Duodenal mucosa (tissue), 2 donors: ENCODE measurements around the gene RAD9B.

Experiments used
- H3K27ac ChIP-seq: one replicate; pipeline ENCODE4 v1.7.0; 2013; ENCODE audit warnings: low read depth, low read length
- H3K27me3 ChIP-seq, 2 donors: one replicate each; pipeline ENCODE4 v1.7.0; 2013; ENCODE audit warnings: low read length in 2 of 2, control low read depth in 1 of 2; ENCODE audit not compliant: insufficient read depth in 2 of 2, control insufficient read depth in 1 of 2
- H3K36me3 ChIP-seq, 2 donors: one replicate each; pipeline ENCODE4 v1.7.0; 2013; ENCODE audit warnings: low read length in 2 of 2, control low read depth in 1 of 2; ENCODE audit not compliant: insufficient read depth in 2 of 2, control insufficient read depth in 1 of 2
- H3K4me1 ChIP-seq, 2 donors: one replicate each; pipeline ENCODE4 v1.7.0; 2013; ENCODE audit warnings: low read length in 2 of 2, control low read depth in 1 of 2; ENCODE audit not compliant: insufficient read depth in 2 of 2, control insufficient read depth in 1 of 2
- H3K4me3 ChIP-seq, 2 donors: one replicate each; pipeline ENCODE4 v1.7.0; 2013; ENCODE audit warnings: low read length in 2 of 2, low read depth in 1 of 2
- H3K9ac ChIP-seq, 2 donors: one replicate each; pipeline ENCODE4 v1.7.0; 2013; ENCODE audit warnings: low read length in 2 of 2, low read depth in 1 of 2
- H3K9me3 ChIP-seq, 2 donors: one replicate each; pipeline ENCODE4 v1.7.0; 2013; ENCODE audit warnings: low read length in 2 of 2, control low read depth in 1 of 2; ENCODE audit not compliant: control insufficient read depth in 1 of 2

The RAD9B gene

GRCh38 chr12:110550981-110551380 lies 48.9 kb downstream of the RAD9B start:
- no peaks in the 10 kb centered on the region for H3K9me3 ChIP-seq

More at GRCh38 chr12:110550981-110551380, 48.9 kb downstream of the RAD9B start:
- Histone ChIP-seq H3K9ac (no peak overlapping the region), H3K27ac (no peak overlapping the region), H3K27me3 (no peaks in the 10 kb centered on the region), H3K4me1 (peaks cover 14% of the 10 kb centered on the region in 2 donors), H3K36me3 (peaks cover 3 to 19% of the 10 kb centered on the region in 2 donors), H3K4me3 (no peak overlapping the region)
